ENCODE results near the gene MTA1.

The MTA1 gene

GRCh38 chr14:105447651-105448640, 28.3 kb downstream of the MTA1 start:
- TF ChIP-seq CTCF (IDR thresholded peaks at IDR 0.05), result no peak
- intact Hi-C loops (cut with DNase I; ENCODE audit: low total_unique reads), result loop anchor here (2.0 to 5.0 kb wide), 3 partner anchors 43 to 81 kb away; partner anchors contain the start of genes TEDC1 and TMEM121
- no peak for DNase-seq
- Histone ChIP-seq H3K36me3 (peaks cover 0 to 56% (median 20%) of the 10 kb centered on the region in 3 donors), H3K27me3 (no peaks in the 10 kb centered on the region), H3K9me3 (no peaks in the 10 kb centered on the region), H3K4me3 (no peak overlapping the region), H3K27ac (peak overlapping the region; percentile 10 to 71), H3K4me1 (peaks cover 0 to 16% (median 12%) of the 10 kb centered on the region in 4 donors)

- no peaks in the 10 kb centered on the region for H3K9me3 ChIP-seq
- peaks cover 0 to 16% (median 12%) of the 10 kb centered on the region in 4 donors for H3K4me1 ChIP-seq
- H3K4me3 ChIP-seq, result no peak overlapping the region
- intact Hi-C loops (cut with DNase I; ENCODE audit: low total_unique reads), result loop anchor here (2.0 to 5.0 kb wide), 3 partner anchors 42 to 81 kb away; partner anchors contain the start of genes TEDC1 and TMEM121
- no peaks in the 10 kb centered on the region for H3K27me3 ChIP-seq
- H3K27ac ChIP-seq, result peak overlapping the region; percentile 10 to 71
- peak; percentile 59 to 88 for DNase-seq
- TF ChIP-seq CTCF (IDR thresholded peaks at IDR 0.05), result peak; percentile 93 to 98
- H3K36me3 ChIP-seq, result peaks cover under 1 to 58% (median 26%) of the 10 kb centered on the region in 3 donors
Measured at GRCh38 chr14:105448706-105449111, 29.1 kb downstream of the MTA1 start.

- H3K4me1 ChIP-seq, result peaks cover 0 to 16% (median 12%) of the 10 kb centered on the region in 4 donors
- no peaks in the 10 kb centered on the region for H3K27me3 ChIP-seq
- DNase-seq, result no peak
- no peak for TF ChIP-seq CTCF (IDR thresholded peaks at IDR 0.05)
- H3K36me3 ChIP-seq, result peaks cover 7 to 66% (median 34%) of the 10 kb centered on the region in 3 donors
- peak overlapping the region in 1 of 2 donors; percentile 71 for H3K27ac ChIP-seq
- no peaks in the 10 kb centered on the region for H3K9me3 ChIP-seq
- no peak overlapping the region for H3K4me3 ChIP-seq
- intact Hi-C loops (cut with DNase I; ENCODE audit: low total_unique reads), result loop anchor here (2.0 to 5.0 kb wide), 3 partner anchors 41 to 82 kb away; partner anchors contain the start of genes TEDC1 and TMEM121
Measured at GRCh38 chr14:105449276-105450122, 29.9 kb downstream of the MTA1 start.

DNA sequence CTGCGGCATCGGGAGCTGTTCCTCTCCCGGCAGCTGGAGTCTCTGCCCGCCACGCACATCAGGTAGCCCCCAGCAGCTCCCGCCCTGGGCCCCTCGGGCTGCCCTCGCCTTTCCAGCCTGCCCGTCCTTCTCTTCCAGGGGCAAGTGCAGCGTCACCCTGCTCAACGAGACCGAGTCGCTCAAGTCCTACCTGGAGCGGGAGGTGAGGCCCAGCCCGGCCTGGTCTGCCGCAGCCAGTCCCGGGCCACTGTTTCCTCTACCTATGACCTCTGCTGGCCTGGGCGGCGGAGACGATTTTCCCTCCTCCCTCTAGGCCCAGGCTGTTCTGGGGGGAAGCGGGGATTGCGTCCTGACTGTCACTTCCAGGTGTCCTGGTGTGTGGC, 30.5 kb downstream of the MTA1 start:
- Histone ChIP-seq H3K4me3 (no peak overlapping the region), H3K36me3 (peaks cover 11 to 72% (median 40%) of the 10 kb centered on the region in 3 donors), H3K27ac (no peak overlapping the region), H3K9me3 (no peaks in the 10 kb centered on the region), H3K27me3 (no peaks in the 10 kb centered on the region), H3K4me1 (peaks cover 0 to 16% (median 12%) of the 10 kb centered on the region in 4 donors)
- intact Hi-C loops (cut with DNase I; ENCODE audit: low total_unique reads), result no loop called here
- no peak for DNase-seq
- no peak for TF ChIP-seq CTCF (IDR thresholded peaks at IDR 0.05)
